CD4-positive, alpha-beta memory T cell (primary cell): ENCODE data around the gene ELOVL2. TPM values are rescaled to one million over a fixed set of nuclear protein-coding genes. Genes with fewer than 3 reads are reported as not detected.

Source experiments
- CTCF ChIA-PET: fragments of 350-600 bp; sonication (Branson Sonifier 250); formaldehyde crosslinking; loops from one replicate; lab custom pipeline; 2021; ENCODE audit warnings: inconsistent platforms; ENCODE audit not compliant: partially characterized antibody; lab: Charles Lee
- POLR2A ChIA-PET: fragments of 350-600 bp; sonication (Branson Sonifier 250); formaldehyde crosslinking; loops from one replicate; lab custom pipeline; 2021; ENCODE audit not compliant: partially characterized antibody; lab: Charles Lee
- DNase-seq, 5 donors: peaks; one replicate each; pipeline versions ENCODE4 v3.0.0 to v3.0.0-alpha.2; 2020 to 2022; ENCODE audit warnings: mixed read lengths in 1 of 5
- H3K27ac ChIP-seq: one replicate; pipeline ENCODE4 v1.7.0; 2013; ENCODE audit warnings: low read depth, low read length
- H3K27me3 ChIP-seq: 2 replicates; pipeline ENCODE4 v1.7.0; 2013; ENCODE audit warnings: mild to moderate bottlenecking, low read length, moderate library complexity; ENCODE audit not compliant: insufficient read depth
- H3K36me3 ChIP-seq: 2 replicates; pipeline ENCODE4 v1.7.0; 2013; ENCODE audit warnings: mild to moderate bottlenecking, low read length, moderate library complexity; ENCODE audit not compliant: insufficient read depth
- H3K4me1 ChIP-seq: 2 replicates; pipeline ENCODE4 v1.7.0; 2013; ENCODE audit warnings: mild to moderate bottlenecking, low read length, moderate library complexity; ENCODE audit not compliant: insufficient read depth
- H3K4me3 ChIP-seq, 2 donors: one replicate each; pipeline ENCODE4 v1.7.0; 2013; ENCODE audit warnings: low read length in 2 of 2, mild to moderate bottlenecking in 1 of 2
- H3K9me3 ChIP-seq, 2 donors: one replicate each; pipeline ENCODE4 v1.7.0; 2013; ENCODE audit warnings: low read length in 2 of 2, control low read depth in 1 of 2; ENCODE audit not compliant: control insufficient read depth in 1 of 2
- H3K27ac Mint-ChIP-seq, 7 donors: one replicate each; pipeline ENCODE4 v1.8.0; 2020 to 2021; ENCODE audit warnings: mixed read lengths in 7 of 7, mild to moderate bottlenecking in 6 of 7, inconsistent platforms in 3 of 7, moderate library complexity in 3 of 7
- H3K27me3 Mint-ChIP-seq, 2 donors: one replicate each; pipeline ENCODE4 v1.8.0; 2020 to 2021; ENCODE audit warnings: mixed read lengths in 2 of 2
- H3K36me3 Mint-ChIP-seq, 2 donors: one replicate each; pipeline ENCODE4 v1.8.0; 2020 to 2021; ENCODE audit warnings: mixed read lengths in 2 of 2, inconsistent platforms in 1 of 2, mild to moderate bottlenecking in 1 of 2
- H3K4me1 Mint-ChIP-seq, 4 donors: one replicate each; pipeline ENCODE4 v1.8.0; 2020 to 2021; ENCODE audit warnings: mixed read lengths in 4 of 4, mild to moderate bottlenecking in 1 of 4
- H3K4me3 Mint-ChIP-seq, 8 donors: one replicate each; pipeline ENCODE4 v1.8.0; 2020 to 2021; ENCODE audit warnings: mixed read lengths in 8 of 8, mild to moderate bottlenecking in 7 of 8, moderate library complexity in 6 of 8, inconsistent platforms in 3 of 8
- H3K9me3 Mint-ChIP-seq, 8 donors: one replicate each; pipeline ENCODE4 v1.8.0; 2020 to 2021; ENCODE audit warnings: mixed read lengths in 8 of 8, mild to moderate bottlenecking in 5 of 8, inconsistent platforms in 3 of 8, moderate library complexity in 1 of 8
- intact Hi-C: fragments of 100-400 bp; cut with micrococcal nuclease; formaldehyde crosslinking; loops from one replicate; pipeline ENCODE4 v1.15.1; 2023
- polyA plus RNA-seq, 2 donors: library from polyadenylated mRNA; unstranded; fragments of 300-500 nt; fragmentation: Illumina TruSeq; gene quantifications; one replicate each; pipeline ENCODE4 v1.2.3, GENCODE V29; 2021
- total RNA-seq, 2 experiments: library from RNA; stranded (reverse); gene quantifications; one replicate each; pipeline ENCODE4 v1.2.3, GENCODE V29; 2021

ELOVL2 gene
- total and polyA plus RNA-seq, 4 experiments from 2014 or later = not detected

DNA sequence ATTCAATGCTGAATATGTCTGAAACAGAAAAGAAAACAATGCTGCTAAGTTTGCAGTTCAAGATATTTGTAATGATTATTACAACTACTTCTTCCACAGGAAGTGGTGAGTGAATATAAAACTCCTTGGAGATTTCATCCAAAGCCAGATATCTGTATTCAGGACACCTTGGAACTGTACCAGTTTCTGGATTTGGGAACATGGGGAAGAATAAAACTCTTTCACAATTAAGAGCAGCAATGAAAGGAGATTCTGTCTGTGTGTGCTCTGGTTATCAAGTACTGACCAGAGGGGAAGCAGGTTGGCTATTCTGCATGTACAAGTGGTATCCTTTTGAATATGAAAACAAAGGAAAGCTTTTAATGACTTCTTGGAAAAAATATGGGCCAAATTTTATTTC, 21.1 kb downstream of the ELOVL2 start:
- H3K27ac ChIP-seq = no peak overlapping the region
- Mint-ChIP-seq H3K27ac (no peak overlapping the region), H3K27me3 (peaks cover 14 to 39% of the 10 kb centered on the region in 2 donors), H3K4me1 (no peaks in the 10 kb centered on the region), H3K36me3 (no peaks in the 10 kb centered on the region), H3K9me3 (no peaks in the 10 kb centered on the region), H3K4me3 (no peak overlapping the region)
- no peaks in the 10 kb centered on the region for H3K4me1 ChIP-seq
- no peak for DNase-seq
- no peaks in the 10 kb centered on the region for H3K36me3 ChIP-seq
- H3K4me3 ChIP-seq = no peak overlapping the region
- H3K9me3 ChIP-seq = no peaks in the 10 kb centered on the region
- POLR2A ChIA-PET = no interaction called here
- intact Hi-C loops = no loop called here
- H3K27me3 ChIP-seq = no peaks in the 10 kb centered on the region
- CTCF ChIA-PET = no interaction called here

- H3K4me1 ChIP-seq = no peaks in the 10 kb centered on the region
- H3K9me3 ChIP-seq = no peaks in the 10 kb centered on the region
- Mint-ChIP-seq H3K27me3 (peaks cover 6 to 30% of the 10 kb centered on the region in 2 donors), H3K4me1 (no peaks in the 10 kb centered on the region), H3K4me3 (no peak overlapping the region), H3K36me3 (no peaks in the 10 kb centered on the region), H3K27ac (no peak overlapping the region), H3K9me3 (no peaks in the 10 kb centered on the region)
- intact Hi-C loops = no loop called here
- H3K4me3 ChIP-seq = no peak overlapping the region
- no peaks in the 10 kb centered on the region for H3K27me3 ChIP-seq
- H3K36me3 ChIP-seq = no peaks in the 10 kb centered on the region
- POLR2A ChIA-PET = no interaction called here
- DNase-seq = no peak
- CTCF ChIA-PET = interaction anchor here (1.0 kb wide), 1 partner anchor 47 kb away, joined by 3 read pairs; no protein-coding TSS in a partner anchor
- no peak overlapping the region for H3K27ac ChIP-seq
Observed at GRCh38 chr6:11021714-11022113, 22.4 kb downstream of the ELOVL2 start.

DNA sequence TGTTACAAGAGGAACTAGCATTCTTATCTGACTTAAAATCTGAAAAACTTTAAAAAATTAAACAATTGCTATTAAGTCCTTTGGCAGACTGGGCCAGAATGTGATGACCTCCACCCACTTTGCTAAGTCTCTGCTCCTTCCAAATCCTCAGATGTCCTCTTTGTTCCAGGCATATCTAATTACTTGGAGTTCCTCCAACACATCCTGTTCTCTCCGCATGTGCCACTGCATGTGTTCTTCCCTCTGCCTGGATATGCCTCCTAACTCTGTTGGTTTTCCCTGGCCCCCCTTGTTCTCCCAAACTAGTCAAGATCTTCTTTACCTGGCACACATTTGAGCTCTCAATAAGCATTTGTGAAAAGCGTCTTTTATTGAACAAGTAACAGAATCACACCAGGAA, 23.1 kb downstream of the ELOVL2 start:
- intact Hi-C loops = no loop called here

DNA sequence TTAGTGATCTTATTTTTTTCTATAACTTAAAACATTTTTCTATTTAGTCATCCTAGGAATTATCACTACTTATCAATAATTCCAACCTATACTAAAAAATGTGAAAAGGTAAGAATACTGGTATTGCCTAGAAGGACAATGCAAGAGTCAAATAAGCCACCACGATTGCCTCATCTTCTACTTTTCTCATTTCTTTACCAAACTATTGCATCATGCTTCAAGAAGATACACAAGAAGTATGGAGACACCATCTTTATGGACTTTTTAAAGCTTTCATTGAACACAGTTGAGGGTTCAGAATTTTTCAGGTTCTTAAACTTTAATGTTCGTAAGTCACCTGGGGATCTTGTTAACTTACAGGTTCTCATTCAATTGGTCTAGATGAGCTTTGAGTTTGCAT, 25.9 kb downstream of the ELOVL2 start:
- H3K27ac ChIP-seq = no peak overlapping the region
- no peak for DNase-seq
- no peaks in the 10 kb centered on the region for H3K27me3 ChIP-seq
- ChIA-PET POLR2A (no interaction called here), CTCF (no interaction called here)
- Mint-ChIP-seq H3K36me3 (no peaks in the 10 kb centered on the region), H3K27me3 (peaks cover 10 to 19% of the 10 kb centered on the region in 2 donors), H3K4me3 (no peak overlapping the region), H3K9me3 (no peaks in the 10 kb centered on the region), H3K4me1 (no peaks in the 10 kb centered on the region), H3K27ac (no peak overlapping the region)
- no peaks in the 10 kb centered on the region for H3K9me3 ChIP-seq
- no peaks in the 10 kb centered on the region for H3K36me3 ChIP-seq
- intact Hi-C loops = no loop called here
- H3K4me3 ChIP-seq = no peak overlapping the region
- no peaks in the 10 kb centered on the region for H3K4me1 ChIP-seq

More for the DNA sequence above, 23.1 kb downstream of the ELOVL2 start:
- no peak for DNase-seq
- H3K4me1 Mint-ChIP-seq = no peaks in the 10 kb centered on the region
- ChIA-PET CTCF (no interaction called here), POLR2A (no interaction called here)
- Histone ChIP-seq H3K27me3 (no peaks in the 10 kb centered on the region), H3K27ac (no peak overlapping the region), H3K36me3 (no peaks in the 10 kb centered on the region), H3K9me3 (no peaks in the 10 kb centered on the region), H3K4me3 (no peak overlapping the region), H3K4me1 (no peaks in the 10 kb centered on the region)
- no peak overlapping the region for H3K4me3 Mint-ChIP-seq
- no peaks in the 10 kb centered on the region for H3K36me3 Mint-ChIP-seq
- no peaks in the 10 kb centered on the region for H3K9me3 Mint-ChIP-seq
- peaks cover 8 to 25% of the 10 kb centered on the region in 2 donors for H3K27me3 Mint-ChIP-seq
- no peak overlapping the region for H3K27ac Mint-ChIP-seq

DNA sequence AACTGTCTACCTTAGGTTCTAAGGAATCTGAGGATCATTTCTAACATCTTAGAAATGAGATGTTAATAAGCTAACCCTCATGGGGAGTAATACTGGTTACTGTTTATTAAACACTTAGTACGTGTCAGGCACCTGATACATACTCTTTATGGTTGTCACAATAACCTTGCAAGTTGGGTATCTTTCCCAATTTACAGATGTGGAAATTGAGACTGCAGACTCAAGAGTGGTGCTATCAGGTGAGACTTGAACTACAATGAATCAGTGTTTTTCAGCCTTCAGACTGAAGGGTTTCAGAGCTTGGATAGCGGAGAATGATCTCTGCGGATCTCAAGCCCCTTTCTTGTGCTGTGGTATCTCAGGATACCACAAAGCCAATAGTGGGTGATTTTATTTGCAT, 27.0 kb downstream of the ELOVL2 start:
- Mint-ChIP-seq H3K4me1 (no peaks in the 10 kb centered on the region), H3K9me3 (no peaks in the 10 kb centered on the region), H3K36me3 (no peaks in the 10 kb centered on the region), H3K4me3 (no peak overlapping the region), H3K27ac (no peak overlapping the region), H3K27me3 (peaks cover 9 to 18% of the 10 kb centered on the region in 2 donors)
- Histone ChIP-seq H3K27me3 (no peaks in the 10 kb centered on the region), H3K4me3 (no peak overlapping the region), H3K27ac (no peak overlapping the region), H3K36me3 (no peaks in the 10 kb centered on the region), H3K4me1 (no peaks in the 10 kb centered on the region), H3K9me3 (no peaks in the 10 kb centered on the region)
- intact Hi-C loops = no loop called here
- CTCF ChIA-PET = no interaction called here
- POLR2A ChIA-PET = no interaction called here
- DNase-seq = no peak

GRCh38 chr6:11016452-11016851, 27.7 kb downstream of the ELOVL2 start:
- Mint-ChIP-seq H3K36me3 (no peaks in the 10 kb centered on the region), H3K27me3 (peaks cover 6 to 13% of the 10 kb centered on the region in 2 donors), H3K4me3 (no peak overlapping the region), H3K27ac (no peak overlapping the region), H3K9me3 (no peaks in the 10 kb centered on the region), H3K4me1 (no peaks in the 10 kb centered on the region)
- H3K4me3 ChIP-seq = no peak overlapping the region
- ChIA-PET POLR2A (no interaction called here), CTCF (no interaction called here)
- no peaks in the 10 kb centered on the region for H3K4me1 ChIP-seq
- H3K27ac ChIP-seq = no peak overlapping the region
- H3K36me3 ChIP-seq = no peaks in the 10 kb centered on the region
- intact Hi-C loops = no loop called here
- no peaks in the 10 kb centered on the region for H3K27me3 ChIP-seq
- H3K9me3 ChIP-seq = no peaks in the 10 kb centered on the region
- DNase-seq = no peak

DNA sequence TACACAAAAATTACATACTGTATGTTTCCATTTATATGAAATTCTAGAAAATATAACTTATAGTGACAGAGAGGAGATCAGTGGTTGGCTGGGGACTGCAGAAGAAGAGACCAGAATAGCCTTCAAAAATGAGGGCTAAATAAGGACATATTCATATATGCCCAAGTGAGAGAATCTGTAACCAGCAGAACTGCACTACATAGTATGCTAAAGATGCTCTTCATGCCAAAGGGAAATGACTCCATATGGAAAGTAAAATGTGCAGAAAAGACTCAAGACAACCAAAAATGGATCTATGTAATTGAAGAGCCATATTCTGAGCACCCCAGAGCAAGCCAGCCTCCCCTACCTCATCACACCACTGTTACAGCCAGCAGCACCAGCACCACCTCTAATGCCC, 29.0 kb downstream of the ELOVL2 start:
- Mint-ChIP-seq H3K36me3 (no peaks in the 10 kb centered on the region), H3K4me3 (no peak overlapping the region), H3K27ac (no peak overlapping the region), H3K27me3 (peaks cover 6 to 15% of the 10 kb centered on the region in 2 donors), H3K9me3 (no peaks in the 10 kb centered on the region), H3K4me1 (no peaks in the 10 kb centered on the region)
- intact Hi-C loops = no loop called here
- Histone ChIP-seq H3K4me3 (no peak overlapping the region), H3K9me3 (no peaks in the 10 kb centered on the region), H3K36me3 (no peaks in the 10 kb centered on the region), H3K27ac (no peak overlapping the region), H3K27me3 (no peaks in the 10 kb centered on the region), H3K4me1 (no peaks in the 10 kb centered on the region)
- CTCF ChIA-PET = no interaction called here
- POLR2A ChIA-PET = no interaction called here
- no peak for DNase-seq

- Histone ChIP-seq H3K4me1 (no peaks in the 10 kb centered on the region), H3K4me3 (no peak overlapping the region), H3K36me3 (no peaks in the 10 kb centered on the region), H3K9me3 (no peaks in the 10 kb centered on the region), H3K27ac (no peak overlapping the region), H3K27me3 (no peaks in the 10 kb centered on the region)
- no peak overlapping the region for H3K4me3 Mint-ChIP-seq
- no peak for DNase-seq
- no peaks in the 10 kb centered on the region for H3K9me3 Mint-ChIP-seq
- intact Hi-C loops = no loop called here
- H3K27ac Mint-ChIP-seq = no peak overlapping the region
- no peaks in the 10 kb centered on the region for H3K36me3 Mint-ChIP-seq
- CTCF ChIA-PET = no interaction called here
- no peaks in the 10 kb centered on the region for H3K4me1 Mint-ChIP-seq
- H3K27me3 Mint-ChIP-seq = peaks cover 6 to 19% of the 10 kb centered on the region in 2 donors
- POLR2A ChIA-PET = no interaction called here
Observed at GRCh38 chr6:11013721-11014070, 30.4 kb downstream of the ELOVL2 start.
